GM12878 (cell line): ENCODE measurements around the gene EPS8.

Experiments
- CTCF ChIP-seq, 3 experiments: IDR thresholded peaks in 2 of 3; conservative IDR thresholded peaks in 1 of 3; 2 replicates each; pipeline ENCODE4 v1.5.1; 2011; ENCODE audit warnings: low read depth in 3 of 3, low read length in 3 of 3, mild to moderate bottlenecking in 3 of 3, control low read depth in 2 of 3, moderate library complexity in 2 of 3, inconsistent platforms in 1 of 3, mixed read lengths in 1 of 3; ENCODE audit not compliant: control insufficient read depth in 2 of 3, insufficient read depth in 1 of 3; ENCODE audit errors: extremely low read depth in 1 of 3
- PAX5 ChIP-seq: IDR thresholded peaks from 2 replicates; pipeline ENCODE4 v1.6.1; 2011; ENCODE audit warnings: low read depth, low read length, borderline replicate concordance
- POLR2A ChIP-seq: IDR thresholded peaks from 2 replicates; pipeline ENCODE4 v1.6.1; 2011; ENCODE audit warnings: low read depth, mild to moderate bottlenecking, low read length

GRCh38 chr12:15650399-15651128 lies 138.6 kb downstream of the EPS8 start:
- TF ChIP-seq CTCF (IDR thresholded peaks at IDR 0.05 in 2 of 3, conservative IDR thresholded peaks at IDR 0.05 in 1 of 3; ENCODE audit: control insufficient read depth in 2 of 3, extremely low read depth in 1 of 3, insufficient read depth in 1 of 3, low read depth in 3 of 3, low read length in 3 of 3) (no peak), POLR2A (no peak), PAX5 (no peak)
